A673 (cell line): ENCODE data around the gene PPP1R26. TPM values are rescaled to one million over a fixed set of nuclear protein-coding genes. Genes with fewer than 3 reads are reported as not detected.
"Not testable (repeated sequence)": the region's sequence is repeated elsewhere in the genome, so short reads cannot be mapped to it uniquely, and the experiment has no call there.

Source experiments
- BruUV-seq: library from RNA; stranded (reverse); fragments of 400-500 nt; replicated peaks from 2 replicates; lab custom pipeline; 2021; lab: Mats Ljungman, UMichigan
- CTCF ChIA-PET: fragments of 300-600 bp; sonication (Branson Sonifier 250); formaldehyde crosslinking; loops from one replicate; lab custom pipeline; 2022; ENCODE audit warnings: antibody characterized with exemption; lab: Charles Lee
- POLR2A ChIA-PET: fragments of 300-600 bp; sonication (Branson Sonifier 250); formaldehyde crosslinking; loops from one replicate; lab custom pipeline; 2022; ENCODE audit warnings: antibody characterized with exemption; ENCODE audit not compliant: low non-redundant PET; lab: Charles Lee
- DNase-seq: peaks from one replicate; pipeline ENCODE4 v3.0.0-alpha.2; 2015; ENCODE audit warnings: low spot score
- H3K27ac ChIP-seq: fragments of 200-600 bp; sonication (generic); 2 replicates; pipeline ENCODE4 v1.5.1; 2016; ENCODE audit warnings: mixed run types, low read depth, mild to moderate bottlenecking, mixed read lengths, antibody characterized with exemption, low read length; ENCODE audit not compliant: poor library complexity, severe bottlenecking
- H3K27me3 ChIP-seq: fragments of 200-600 bp; sonication (generic); replicated peaks from 2 replicates; pipeline ENCODE4 v1.6.1; 2017; ENCODE audit warnings: mixed run types, low read depth, mild to moderate bottlenecking, mixed read lengths, antibody characterized with exemption, low read length; ENCODE audit not compliant: insufficient read depth, poor library complexity
- H3K36me3 ChIP-seq: fragments of 200-600 bp; sonication (generic); 2 replicates; pipeline ENCODE4 v1.6.1; 2016; ENCODE audit warnings: mixed run types, mild to moderate bottlenecking, mixed read lengths, antibody characterized with exemption, low read length; ENCODE audit not compliant: insufficient read depth, poor library complexity, severe bottlenecking
- H3K4me1 ChIP-seq: fragments of 200-600 bp; sonication (generic); 2 replicates; pipeline ENCODE4 v1.6.1; 2017; ENCODE audit warnings: mixed run types, mild to moderate bottlenecking, mixed read lengths, antibody characterized with exemption, low read length; ENCODE audit not compliant: insufficient read depth, poor library complexity, severe bottlenecking
- H3K4me3 ChIP-seq: fragments of 200-600 bp; sonication (generic); 2 replicates; pipeline ENCODE4 v1.5.1; 2016; ENCODE audit warnings: low read depth, mixed run types, mild to moderate bottlenecking, mixed read lengths, low read length; ENCODE audit not compliant: poor library complexity, severe bottlenecking
- H3K9me3 ChIP-seq: fragments of 200-600 bp; sonication (generic); 2 replicates; pipeline ENCODE4 v1.6.1; 2016; ENCODE audit warnings: mixed run types, low read depth, mild to moderate bottlenecking, mixed read lengths, antibody characterized with exemption, low read length; ENCODE audit not compliant: poor library complexity, severe bottlenecking
- EZH2 ChIP-seq: fragments of 200-600 bp; sonication (generic); IDR thresholded peaks from 2 replicates; pipeline ENCODE4 v1.6.1; 2017; ENCODE audit warnings: borderline replicate concordance, low read depth, mild to moderate bottlenecking, mixed read lengths, antibody characterized with exemption, low read length; ENCODE audit not compliant: poor library complexity, severe bottlenecking
- intact Hi-C: fragments of 100-400 bp; cut with micrococcal nuclease; formaldehyde crosslinking; loops from one replicate; pipeline ENCODE4 v1.10.0; 2022; ENCODE audit not compliant: unreplicated experiment
- total RNA-seq: library from RNA; stranded (reverse); gene quantifications from 2 replicates; pipeline ENCODE4 v1.2.3, GENCODE V29; 2021
- TF ChIP-seq, protein P1 (sequence below): fragments of 300-800, 200-600 bp; sonication (generic); conservative IDR thresholded peaks from 2 replicates; pipeline ENCODE4 v1.5.1; 2017; ENCODE audit warnings: low read depth, mild to moderate bottlenecking, antibody characterized with exemption, low read length, moderate library complexity, mixed read lengths

The PPP1R26 gene
- total RNA-seq, 1 experiment from 2014 or later = 7.4 TPM

DNA sequence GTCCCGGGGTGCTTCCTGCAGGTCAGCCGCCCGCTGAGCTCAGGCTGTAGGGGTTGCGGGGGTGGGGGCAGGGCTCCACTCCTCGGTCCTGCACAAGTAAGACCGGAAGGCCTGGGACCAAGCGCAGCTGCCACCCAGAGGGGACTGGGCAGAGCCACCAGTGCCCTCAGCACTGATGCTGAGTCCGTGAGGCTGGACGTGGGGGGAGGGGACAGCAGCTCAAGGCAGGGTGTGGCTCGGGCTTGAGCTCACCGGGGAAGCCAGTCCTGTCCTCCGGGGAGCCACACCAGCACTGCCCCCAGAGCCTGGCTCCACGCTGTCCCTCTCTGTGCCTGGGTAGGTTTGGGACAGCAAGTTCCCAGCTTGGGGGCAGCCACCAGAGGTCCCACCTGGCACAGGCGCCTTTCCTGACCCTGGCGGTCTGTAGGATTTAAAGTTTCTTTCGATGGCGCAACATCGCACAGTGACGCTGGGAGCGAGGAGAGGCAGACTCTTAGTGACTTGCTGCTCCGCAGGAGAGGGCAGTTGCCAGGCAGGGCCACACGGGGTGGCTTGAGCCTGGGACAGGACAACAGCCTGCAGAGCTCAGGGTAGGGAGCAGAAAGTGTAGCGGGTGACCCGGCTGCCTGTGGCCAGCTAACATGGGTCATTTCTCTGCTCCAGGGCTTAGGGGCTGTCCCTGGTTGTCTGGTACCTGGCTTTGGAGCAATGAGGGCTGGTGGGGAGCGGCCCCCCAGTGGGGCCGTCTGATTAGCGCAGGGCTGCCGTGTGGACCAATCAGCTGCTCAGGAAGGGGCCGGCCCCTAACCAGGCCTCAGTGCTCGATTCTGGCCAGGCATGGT is 47.4 kb downstream of the PPP1R26 start:
- Histone ChIP-seq H3K27me3 (no peaks in the 10 kb centered on the region), H3K36me3 (no peaks in the 10 kb centered on the region), H3K9me3 (no peaks in the 10 kb centered on the region), H3K4me1 (no peaks in the 10 kb centered on the region), H3K27ac (no peak overlapping the region), H3K4me3 (no peak overlapping the region)
- intact Hi-C loops = no loop called here
- DNase-seq = no peak
- TF ChIP-seq, protein P1, sequence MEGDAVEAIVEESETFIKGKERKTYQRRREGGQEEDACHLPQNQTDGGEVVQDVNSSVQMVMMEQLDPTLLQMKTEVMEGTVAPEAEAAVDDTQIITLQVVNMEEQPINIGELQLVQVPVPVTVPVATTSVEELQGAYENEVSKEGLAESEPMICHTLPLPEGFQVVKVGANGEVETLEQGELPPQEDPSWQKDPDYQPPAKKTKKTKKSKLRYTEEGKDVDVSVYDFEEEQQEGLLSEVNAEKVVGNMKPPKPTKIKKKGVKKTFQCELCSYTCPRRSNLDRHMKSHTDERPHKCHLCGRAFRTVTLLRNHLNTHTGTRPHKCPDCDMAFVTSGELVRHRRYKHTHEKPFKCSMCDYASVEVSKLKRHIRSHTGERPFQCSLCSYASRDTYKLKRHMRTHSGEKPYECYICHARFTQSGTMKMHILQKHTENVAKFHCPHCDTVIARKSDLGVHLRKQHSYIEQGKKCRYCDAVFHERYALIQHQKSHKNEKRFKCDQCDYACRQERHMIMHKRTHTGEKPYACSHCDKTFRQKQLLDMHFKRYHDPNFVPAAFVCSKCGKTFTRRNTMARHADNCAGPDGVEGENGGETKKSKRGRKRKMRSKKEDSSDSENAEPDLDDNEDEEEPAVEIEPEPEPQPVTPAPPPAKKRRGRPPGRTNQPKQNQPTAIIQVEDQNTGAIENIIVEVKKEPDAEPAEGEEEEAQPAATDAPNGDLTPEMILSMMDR = no peak
- no peak for TF ChIP-seq EZH2
- ChIA-PET POLR2A (interaction anchor here (0.7 kb wide), 1 partner anchor 58 kb away, joined by 3 read pairs; no protein-coding TSS in a partner anchor), CTCF (no interaction called here)
- BruUV-seq = no TSS peak

DNA sequence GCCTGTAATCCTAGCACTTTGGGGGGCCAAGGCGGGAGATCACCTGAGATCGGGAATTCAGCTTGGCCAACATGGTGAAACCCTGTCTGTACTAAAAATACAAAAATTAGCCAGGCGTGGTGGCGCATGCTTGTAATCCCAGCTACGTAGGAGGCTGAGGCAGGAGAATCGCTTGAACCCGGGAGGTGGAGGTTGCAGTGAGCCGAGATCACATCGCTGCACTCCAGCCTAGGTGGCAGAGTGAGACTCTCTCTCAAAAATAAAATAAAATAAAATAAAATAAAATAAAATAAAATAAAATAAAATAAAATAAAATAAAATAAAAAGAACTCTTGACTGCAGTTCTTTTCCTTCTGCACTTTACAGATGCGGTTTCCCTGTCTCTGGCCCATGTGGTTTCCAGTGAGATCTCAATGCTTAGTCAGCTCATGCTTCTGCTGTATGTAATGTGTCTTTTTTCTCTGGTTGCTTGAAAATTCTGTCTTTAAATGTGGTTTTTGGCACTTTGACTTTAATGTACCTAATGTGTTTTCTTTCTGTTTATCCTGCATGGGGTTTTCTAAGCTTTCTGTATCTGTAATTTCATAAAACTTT is 49.4 kb downstream of the PPP1R26 start:
- H3K4me1 ChIP-seq, H3K27me3 ChIP-seq, H3K27ac ChIP-seq, BruUV-seq, H3K36me3 ChIP-seq, intact Hi-C loops, CTCF ChIA-PET, H3K9me3 ChIP-seq, H3K4me3 ChIP-seq, POLR2A ChIA-PET, DNase-seq: not testable (repeated sequence)

DNA sequence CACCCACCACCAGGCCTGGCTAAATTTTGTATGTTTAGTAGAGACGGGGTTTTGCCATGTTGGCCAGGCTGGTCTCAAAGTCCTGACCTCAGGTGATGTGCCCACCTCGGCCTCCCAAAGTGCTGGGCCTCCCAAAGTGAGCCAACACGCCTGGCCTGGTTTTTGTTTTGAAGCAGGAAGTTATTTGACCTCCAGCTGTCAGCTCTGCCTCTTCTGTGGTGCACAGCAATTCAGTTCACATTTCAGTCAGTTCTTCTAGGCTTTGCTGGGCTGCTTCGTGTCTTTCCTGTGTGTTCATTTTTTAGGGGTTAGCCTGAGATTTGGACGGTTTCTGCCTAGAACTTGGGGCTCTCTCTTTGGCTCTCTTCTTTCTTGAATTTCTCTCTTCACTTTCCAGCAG is 50.6 kb downstream of the PPP1R26 start:
- no peak overlapping the region for H3K27ac ChIP-seq
- no peaks in the 10 kb centered on the region for H3K4me1 ChIP-seq
- DNase-seq = no peak
- TF ChIP-seq, protein P1 = no peak
- TF ChIP-seq EZH2 = no peak
- H3K4me3 ChIP-seq = no peak overlapping the region
- CTCF ChIA-PET = no interaction called here
- BruUV-seq = no TSS peak
- POLR2A ChIA-PET = no interaction called here
- H3K27me3 ChIP-seq = peaks cover under 1% of the 10 kb centered on the region
- intact Hi-C loops = no loop called here
- no peaks in the 10 kb centered on the region for H3K36me3 ChIP-seq
- H3K9me3 ChIP-seq = no peaks in the 10 kb centered on the region
